Lower lobe of right lung (tissue), 2 donors: ENCODE data around the gene SEMA3F. TPM values are rescaled to one million over a fixed set of nuclear protein-coding genes. Genes with fewer than 3 reads are reported as not detected.

ENCODE experiments used
- ATAC-seq, 2 donors: fragments of 200-7000 bp; cut with Tn5 transposase; one replicate each; pipeline ENCODE4 v1.9.1; 2020 to 2022; ENCODE audit warnings: mild to moderate bottlenecking in 2 of 2, moderate library complexity in 2 of 2
- DNase-seq: peaks from one replicate; pipeline ENCODE4 v3.0.0-alpha.2; 2020
- H3K27ac ChIP-seq: fragments of 200-600 bp; one replicate; pipeline ENCODE4 v1.8.0; 2022
- H3K27me3 ChIP-seq: fragments of 200-600 bp; one replicate; pipeline ENCODE4 v1.8.0; 2022; ENCODE audit warnings: low read depth
- H3K36me3 ChIP-seq: fragments of 200-600 bp; one replicate; pipeline ENCODE4 v1.8.0; 2022; ENCODE audit warnings: mild to moderate bottlenecking
- H3K4me1 ChIP-seq: fragments of 200-600 bp; one replicate; pipeline ENCODE4 v1.8.0; 2022
- H3K4me3 ChIP-seq: fragments of 200-600 bp; one replicate; pipeline ENCODE4 v1.8.0; 2022; ENCODE audit warnings: mild to moderate bottlenecking
- H3K9me3 ChIP-seq: fragments of 200-600 bp; one replicate; pipeline ENCODE4 v1.8.0; 2022
- CTCF ChIP-seq: fragments of 200-600 bp; IDR thresholded peaks from one replicate; pipeline ENCODE4 v1.8.0; 2022; ENCODE audit warnings: antibody characterized with exemption, mild to moderate bottlenecking
- intact Hi-C: fragments of 100-400 bp; cut with DNase I; formaldehyde crosslinking; loops from one replicate; pipeline ENCODE4 v1.11.0; 2022
- total RNA-seq: library from RNA; stranded (reverse); fragmentation: NEBNext Ultra II Directional; extraction: Animal tissue kit (Norgen Biotek cat#: 25700); gene quantifications from one replicate; pipeline ENCODE4 v1.2.1, GENCODE V29; 2021
- donor health status: DM: no; HTN: yes; CAD: no; lungs with severe emphysema.

The SEMA3F gene
- total RNA-seq, 1 donor from 2014 or later = 44.7 TPM

- no peaks in the 10 kb centered on the region for H3K9me3 ChIP-seq
- intact Hi-C loops = no loop called here
- no peak for TF ChIP-seq CTCF
- no peaks in the 10 kb centered on the region for H3K36me3 ChIP-seq
- no peak overlapping the region for H3K27ac ChIP-seq
- H3K27me3 ChIP-seq = no peaks in the 10 kb centered on the region
- peaks cover 4% of the 10 kb centered on the region for H3K4me1 ChIP-seq
- DNase-seq = no peak
- ATAC-seq = no peak
- no peak overlapping the region for H3K4me3 ChIP-seq
These were observed 20.8 kb upstream of the SEMA3F start for GRCh38 chr3:50134367-50134766.

- Histone ChIP-seq H3K4me1 (peaks cover 8% of the 10 kb centered on the region), H3K4me3 (no peak overlapping the region), H3K27ac (no peak overlapping the region), H3K9me3 (no peaks in the 10 kb centered on the region), H3K36me3 (no peaks in the 10 kb centered on the region), H3K27me3 (no peaks in the 10 kb centered on the region)
- no peak for TF ChIP-seq CTCF
- ATAC-seq (no peak), DNase-seq (no peak)
- intact Hi-C loops = no loop called here
These were observed 19.2 kb upstream of the SEMA3F start for GRCh38 chr3:50135964-50136363.

GRCh38 chr3:50136714-50137405 is 18.3 kb upstream of the SEMA3F start:
- H3K9me3 ChIP-seq = no peaks in the 10 kb centered on the region
- no peak overlapping the region for H3K27ac ChIP-seq
- no peak for TF ChIP-seq CTCF
- DNase-seq = no peak
- no peaks in the 10 kb centered on the region for H3K36me3 ChIP-seq
- peaks cover 8% of the 10 kb centered on the region for H3K4me1 ChIP-seq
- ATAC-seq = no peak
- no peaks in the 10 kb centered on the region for H3K27me3 ChIP-seq
- intact Hi-C loops = no loop called here
- no peak overlapping the region for H3K4me3 ChIP-seq

GRCh38 chr3:50137531-50137930 is 17.6 kb upstream of the SEMA3F start:
- H3K27ac ChIP-seq = no peak overlapping the region
- H3K9me3 ChIP-seq = no peaks in the 10 kb centered on the region

GRCh38 chr3:50138266-50139200 is 16.6 kb upstream of the SEMA3F start:
- Histone ChIP-seq H3K4me1 (peaks cover 8% of the 10 kb centered on the region), H3K4me3 (no peak overlapping the region), H3K27ac (no peak overlapping the region), H3K9me3 (no peaks in the 10 kb centered on the region), H3K27me3 (no peaks in the 10 kb centered on the region), H3K36me3 (no peaks in the 10 kb centered on the region)
- no peak for TF ChIP-seq CTCF
- intact Hi-C loops = no loop called here
- no peak for DNase-seq
- ATAC-seq = no peak

More at GRCh38 chr3:50137531-50137930, 17.6 kb upstream of the SEMA3F start:
- no peaks in the 10 kb centered on the region for H3K27me3 ChIP-seq
- H3K4me1 ChIP-seq = peaks cover 8% of the 10 kb centered on the region
- no peak for DNase-seq
- no peak for TF ChIP-seq CTCF
- intact Hi-C loops = no loop called here
- H3K36me3 ChIP-seq = no peaks in the 10 kb centered on the region
- no peak overlapping the region for H3K4me3 ChIP-seq
- no peak for ATAC-seq
